Erythroblast (primary cell): ENCODE measurements around the gene FSTL4.

Experiments
- GATA1 ChIP-seq: IDR thresholded peaks from 2 replicates; pipeline ENCODE4 v1.6.1; 2011; ENCODE audit warnings: low read depth, mild to moderate bottlenecking, control low read depth, low read length, moderate library complexity
- POLR2A ChIP-seq: IDR thresholded peaks from 2 replicates; pipeline ENCODE4 v1.6.1; 2011; ENCODE audit warnings: mild to moderate bottlenecking, low read length

- TF ChIP-seq POLR2A (no peak), GATA1 (no peak)
Observed at GRCh38 chr5:133533541-133533940, 78.8 kb downstream of the FSTL4 start.
